GM12865 (cell line): ENCODE measurements around the gene PTPN7.

Experiments
- DNase-seq: peaks from one replicate; pipeline ENCODE4 v3.0.0; 2010; ENCODE audit warnings: low read depth
- H3K4me3 ChIP-seq: 2 replicates; pipeline ENCODE4 v1.5.1; 2011; ENCODE audit warnings: mild to moderate bottlenecking, low read depth, low read length, control low read depth
- TF ChIP-seq, protein P1 (sequence below): IDR thresholded peaks from 2 replicates; pipeline ENCODE4 v1.5.1; 2011; ENCODE audit warnings: low read length, control low read depth, low read depth, inconsistent platforms; ENCODE audit not compliant: insufficient read depth; ENCODE audit errors: missing control alignments

PTPN7 gene

DNA sequence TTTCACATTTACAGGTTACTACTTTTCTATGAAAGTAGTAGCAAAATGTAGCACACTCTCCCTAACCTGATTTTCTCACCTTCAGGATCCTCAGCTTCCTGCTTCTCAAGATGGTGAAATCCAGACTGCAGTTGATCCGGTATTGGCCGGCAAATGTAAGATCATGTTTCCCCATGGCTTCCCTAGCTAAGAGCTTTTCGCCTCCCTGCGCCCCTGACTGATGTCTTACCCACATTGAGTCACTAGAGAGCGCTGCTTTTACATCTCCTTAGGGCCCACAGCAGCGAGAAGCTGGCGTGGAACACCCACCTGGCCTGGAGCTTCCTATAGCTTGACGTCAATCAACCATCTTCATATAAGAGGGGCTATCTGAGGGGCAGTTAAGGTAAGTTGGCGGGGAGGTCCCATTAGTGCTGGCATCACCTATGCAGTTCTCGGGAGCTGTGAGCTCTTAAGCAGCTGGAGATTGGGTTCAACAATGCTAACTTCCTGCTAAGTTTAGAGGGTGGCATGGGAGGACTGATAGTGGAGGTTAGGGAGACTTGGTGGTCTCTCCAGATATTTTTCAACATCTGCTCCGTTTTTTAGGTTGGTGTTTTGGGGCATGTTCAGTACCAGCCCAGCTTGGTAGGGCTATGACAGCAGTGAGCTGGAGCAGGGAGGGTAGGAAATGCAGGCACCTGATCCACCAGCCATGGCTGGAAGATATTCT, 5.5 kb downstream of the PTPN7 start:
- TF ChIP-seq, protein P1, sequence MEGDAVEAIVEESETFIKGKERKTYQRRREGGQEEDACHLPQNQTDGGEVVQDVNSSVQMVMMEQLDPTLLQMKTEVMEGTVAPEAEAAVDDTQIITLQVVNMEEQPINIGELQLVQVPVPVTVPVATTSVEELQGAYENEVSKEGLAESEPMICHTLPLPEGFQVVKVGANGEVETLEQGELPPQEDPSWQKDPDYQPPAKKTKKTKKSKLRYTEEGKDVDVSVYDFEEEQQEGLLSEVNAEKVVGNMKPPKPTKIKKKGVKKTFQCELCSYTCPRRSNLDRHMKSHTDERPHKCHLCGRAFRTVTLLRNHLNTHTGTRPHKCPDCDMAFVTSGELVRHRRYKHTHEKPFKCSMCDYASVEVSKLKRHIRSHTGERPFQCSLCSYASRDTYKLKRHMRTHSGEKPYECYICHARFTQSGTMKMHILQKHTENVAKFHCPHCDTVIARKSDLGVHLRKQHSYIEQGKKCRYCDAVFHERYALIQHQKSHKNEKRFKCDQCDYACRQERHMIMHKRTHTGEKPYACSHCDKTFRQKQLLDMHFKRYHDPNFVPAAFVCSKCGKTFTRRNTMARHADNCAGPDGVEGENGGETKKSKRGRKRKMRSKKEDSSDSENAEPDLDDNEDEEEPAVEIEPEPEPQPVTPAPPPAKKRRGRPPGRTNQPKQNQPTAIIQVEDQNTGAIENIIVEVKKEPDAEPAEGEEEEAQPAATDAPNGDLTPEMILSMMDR, result peak; percentile 67
- peak; percentile 70 for DNase-seq
- H3K4me3 ChIP-seq, result no peak overlapping the region

DNA sequence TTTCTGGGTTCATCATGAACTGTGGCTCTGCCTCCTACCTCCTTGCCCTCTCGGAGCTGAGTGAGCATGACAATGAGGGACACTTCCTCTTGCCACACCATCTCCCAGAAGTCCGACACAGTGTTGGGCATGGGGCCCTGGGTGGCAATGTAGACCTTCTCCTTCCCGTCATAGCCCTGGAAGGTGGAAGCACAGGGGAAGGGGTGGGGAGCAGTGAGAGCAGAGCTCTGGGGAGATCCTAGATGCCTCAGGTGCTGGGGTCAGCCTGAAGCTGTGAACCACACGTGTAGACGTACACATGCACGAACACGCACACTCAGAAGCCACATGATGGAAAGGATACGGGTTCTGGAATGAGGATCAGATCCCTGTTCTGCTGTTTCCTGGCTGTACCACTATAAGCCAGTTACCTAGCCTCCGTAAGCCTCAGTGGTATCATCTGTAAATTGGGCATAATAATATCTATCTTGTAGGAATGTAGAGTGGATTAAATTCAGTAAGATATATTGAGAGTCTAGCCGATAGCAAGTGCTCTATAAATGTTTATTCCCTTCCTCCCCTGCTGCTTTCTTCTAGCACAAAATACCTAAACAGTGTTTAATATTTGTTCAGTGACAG, 6.1 kb downstream of the PTPN7 start:
- no peak overlapping the region for H3K4me3 ChIP-seq
- DNase-seq, result no peak
- TF ChIP-seq, protein P1, result no peak

DNA sequence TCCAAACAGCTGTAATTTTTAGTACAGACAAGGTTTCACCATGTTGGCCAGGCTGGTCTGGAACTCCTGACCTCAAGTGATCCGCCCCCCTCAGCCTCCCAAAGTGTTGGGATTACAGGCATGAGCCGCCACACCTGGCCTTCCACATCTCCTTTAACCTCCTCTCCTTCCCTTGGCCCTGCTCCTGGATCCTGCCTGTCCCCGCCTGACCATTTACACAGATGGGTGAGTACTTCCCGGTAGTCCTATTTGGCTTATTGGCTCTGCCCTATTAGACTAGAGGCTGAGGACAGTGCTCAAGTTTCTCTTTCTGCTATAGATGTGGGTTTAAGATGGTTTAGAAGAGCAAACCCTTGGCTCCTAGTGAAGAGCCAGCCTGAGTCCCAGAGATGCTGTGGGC, 7.1 kb downstream of the PTPN7 start:
- H3K4me3 ChIP-seq, result no peak overlapping the region
- TF ChIP-seq, protein P1, result no peak
- no peak for DNase-seq

DNA sequence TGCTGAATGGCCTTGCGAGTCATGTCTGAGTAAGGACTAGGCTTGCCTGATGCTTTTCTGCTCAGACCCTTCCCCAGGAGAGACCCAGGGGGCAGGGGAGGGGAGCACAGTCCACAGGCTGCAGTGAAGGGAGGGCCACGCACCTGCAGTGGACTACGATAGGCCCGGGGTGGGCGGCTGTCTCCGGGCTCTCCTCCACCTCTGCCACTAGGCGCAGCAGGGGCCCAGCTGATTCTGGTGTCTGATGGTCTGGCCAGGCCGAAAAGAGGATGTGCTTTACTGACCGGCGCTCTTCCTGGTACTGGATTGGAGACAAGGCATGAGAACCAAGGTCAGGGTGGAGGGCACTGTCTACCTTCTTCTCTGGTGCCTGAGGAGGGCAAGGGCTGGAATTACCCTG, 8.0 kb downstream of the PTPN7 start:
- DNase-seq, result no peak
- TF ChIP-seq, protein P1, result no peak
- no peak overlapping the region for H3K4me3 ChIP-seq

DNA sequence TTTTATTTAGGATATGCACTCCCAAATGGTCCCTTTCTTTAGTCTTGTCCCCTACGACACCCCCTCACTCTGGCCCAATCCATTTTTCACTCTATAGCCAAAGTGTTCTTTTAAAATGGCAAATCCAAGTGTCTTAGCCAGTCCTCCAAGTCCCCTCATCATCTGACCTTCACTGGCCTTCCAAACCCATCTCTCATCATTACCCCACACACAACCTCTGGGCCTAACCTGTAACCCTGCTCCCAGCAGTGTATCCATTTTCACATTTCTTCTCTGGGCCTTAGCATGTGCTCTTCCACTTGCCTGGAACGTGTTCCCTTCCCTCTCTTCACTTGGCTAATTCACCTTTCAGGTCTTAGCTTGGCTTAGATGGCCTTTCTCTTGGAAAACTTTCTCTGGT, 9.4 kb downstream of the PTPN7 start:
- no peak overlapping the region for H3K4me3 ChIP-seq
- TF ChIP-seq, protein P1, result no peak
- DNase-seq, result no peak

DNA sequence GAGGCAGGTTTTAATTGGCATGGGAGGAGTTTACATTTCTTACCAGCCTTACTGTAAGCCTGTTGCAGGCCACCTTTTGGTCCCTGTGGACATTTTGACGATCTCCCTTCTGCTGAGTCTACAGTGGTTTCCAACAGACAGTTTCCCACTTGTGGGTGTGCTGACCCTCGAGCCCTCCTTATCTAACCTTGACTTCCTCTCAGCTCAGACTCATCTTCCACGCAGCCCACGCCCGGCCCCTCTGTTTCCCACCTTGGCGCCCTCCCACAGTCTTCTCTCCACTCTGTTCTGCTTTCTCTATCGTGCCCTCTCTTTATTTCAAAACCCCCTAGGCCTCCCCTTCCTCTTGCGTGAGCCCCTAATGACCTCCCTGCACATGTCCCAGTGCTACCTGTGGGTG, 9.8 kb downstream of the PTPN7 start:
- TF ChIP-seq, protein P1, result no peak
- no peak for DNase-seq
- H3K4me3 ChIP-seq, result no peak overlapping the region
